HEK293T (cell line): ENCODE measurements around the gene LRRC75A.

Experiments
- BHLHE40 ChIP-seq: fragments of 450-650 bp; IDR thresholded peaks from 2 replicates; pipeline ENCODE4 v1.6.1; 2016; ENCODE audit warnings: mild to moderate bottlenecking, moderate library complexity, borderline replicate concordance
- ELF4 ChIP-seq: fragments of 450-650 bp; IDR thresholded peaks from 2 replicates; pipeline ENCODE4 v1.6.1; 2017; ENCODE audit warnings: antibody characterized with exemption
- FOXA1 ChIP-seq: fragments of 450-650 bp; IDR thresholded peaks from 2 replicates; pipeline ENCODE4 v1.6.1; 2016; ENCODE audit warnings: mild to moderate bottlenecking
- FOXK2 ChIP-seq: fragments of 450-650 bp; IDR thresholded peaks from 2 replicates; pipeline ENCODE4 v1.6.1; 2016; ENCODE audit warnings: mild to moderate bottlenecking
- FOXM1 ChIP-seq: fragments of 450-650 bp; IDR thresholded peaks from 2 replicates; pipeline ENCODE4 v1.6.1; 2017; ENCODE audit warnings: mild to moderate bottlenecking, borderline replicate concordance
- HDGF ChIP-seq: fragments of 450-650 bp; IDR thresholded peaks from 2 replicates; pipeline ENCODE4 v1.6.1; 2017; ENCODE audit warnings: antibody characterized with exemption, borderline replicate concordance
- LEF1 ChIP-seq: fragments of 450-650 bp; IDR thresholded peaks from 2 replicates; pipeline ENCODE4 v1.6.1; 2017; ENCODE audit warnings: mild to moderate bottlenecking, borderline replicate concordance
- NFRKB ChIP-seq: fragments of 450-650 bp; IDR thresholded peaks from 2 replicates; pipeline ENCODE4 v1.6.1; 2016; ENCODE audit warnings: mild to moderate bottlenecking, moderate library complexity
- PKNOX1 ChIP-seq: fragments of 450-650 bp; IDR thresholded peaks from 2 replicates; pipeline ENCODE4 v1.6.1; 2016
- SP1 ChIP-seq: fragments of 450-650 bp; IDR thresholded peaks from 2 replicates; pipeline ENCODE4 v1.6.1; 2017
- SUZ12 ChIP-seq: fragments of 450-650 bp; IDR thresholded peaks from 2 replicates; pipeline ENCODE4 v1.6.1; 2016; ENCODE audit warnings: mild to moderate bottlenecking
- TARDBP ChIP-seq: fragments of 450-650 bp; IDR thresholded peaks from 2 replicates; pipeline ENCODE4 v1.6.1; 2016
- ZNF384 ChIP-seq: fragments of 450-650 bp; IDR thresholded peaks from 2 replicates; pipeline ENCODE4 v1.6.1; 2016

GRCh38 chr17:16474012-16474725 is 17.8 kb downstream of the LRRC75A start:
- TF ChIP-seq FOXM1 (no peak), SP1 (no peak), PKNOX1 (no peak), BHLHE40 (no peak), ZNF384 (no peak), LEF1 (no peak), FOXA1 (no peak), SUZ12 (no peak), ELF4 (no peak), NFRKB (no peak), TARDBP (no peak), HDGF (no peak), FOXK2 (no peak)
